ENCODE results near the gene RUFY2.
A peak's percentile ranks its signal among the peaks of the same experiment; 100 is the strongest.
"Not testable (repeated sequence)": the region's sequence is repeated elsewhere in the genome, so short reads cannot be mapped to it uniquely, and the experiment has no call there.

The RUFY2 gene

GRCh38 chr10:68329506-68329861, 77.6 kb downstream of the RUFY2 start:
- Histone ChIP-seq H3K27ac (ENCODE audit: low read depth, low read length) (no peak overlapping the region), H3K9ac (ENCODE audit: low read depth in 1 of 2, low read length in 2 of 2) (no peak overlapping the region), H3K9me3 (ENCODE audit: control insufficient read depth in 1 of 2, low read length in 2 of 2) (no peaks in the 10 kb centered on the region)

GRCh38 chr10:68327889-68328786, 78.9 kb downstream of the RUFY2 start:
- Histone ChIP-seq H3K36me3 (ENCODE audit: control insufficient read depth in 1 of 2, insufficient read depth in 2 of 2, low read length in 2 of 2) (no peaks in the 10 kb centered on the region), H3K27ac (ENCODE audit: low read depth, low read length) (peak overlapping the region; percentile 28), H3K9ac (ENCODE audit: low read depth in 1 of 2, low read length in 2 of 2) (peak overlapping the region in 1 of 2 donors; percentile 25), H3K4me1 (ENCODE audit: control insufficient read depth in 1 of 2, insufficient read depth in 2 of 2, low read length in 2 of 2) (peaks cover 19 to 27% of the 10 kb centered on the region in 2 donors), H3K27me3 (ENCODE audit: control insufficient read depth in 1 of 2, insufficient read depth in 2 of 2, low read length in 2 of 2) (no peaks in the 10 kb centered on the region), H3K9me3 (ENCODE audit: control insufficient read depth in 1 of 2, low read length in 2 of 2) (no peaks in the 10 kb centered on the region), H3K4me3 (ENCODE audit: low read depth in 1 of 2, low read length in 2 of 2) (peak overlapping the region; percentile 10 to 44)

More at GRCh38 chr10:68329506-68329861, 77.6 kb downstream of the RUFY2 start:
- H3K4me3 ChIP-seq (ENCODE audit: low read depth in 1 of 2, low read length in 2 of 2): no peak overlapping the region
- H3K27me3 ChIP-seq (ENCODE audit: control insufficient read depth in 1 of 2, insufficient read depth in 2 of 2, low read length in 2 of 2): no peaks in the 10 kb centered on the region
- peaks cover 22 to 27% of the 10 kb centered on the region in 2 donors for H3K4me1 ChIP-seq (ENCODE audit: control insufficient read depth in 1 of 2, insufficient read depth in 2 of 2, low read length in 2 of 2)
- no peaks in the 10 kb centered on the region for H3K36me3 ChIP-seq (ENCODE audit: control insufficient read depth in 1 of 2, insufficient read depth in 2 of 2, low read length in 2 of 2)

GRCh38 chr10:68324396-68324795, 82.7 kb downstream of the RUFY2 start:
- not testable (repeated sequence) for H3K9ac ChIP-seq (ENCODE audit: low read depth in 1 of 2, low read length in 2 of 2); H3K9me3 ChIP-seq (ENCODE audit: control insufficient read depth in 1 of 2, low read length in 2 of 2); H3K27me3 ChIP-seq (ENCODE audit: control insufficient read depth in 1 of 2, insufficient read depth in 2 of 2, low read length in 2 of 2); H3K36me3 ChIP-seq (ENCODE audit: control insufficient read depth in 1 of 2, insufficient read depth in 2 of 2, low read length in 2 of 2); H3K27ac ChIP-seq (ENCODE audit: low read depth, low read length); H3K4me3 ChIP-seq (ENCODE audit: low read depth in 1 of 2, low read length in 2 of 2)
- H3K4me1 ChIP-seq (ENCODE audit: control insufficient read depth in 1 of 2, insufficient read depth in 2 of 2, low read length in 2 of 2): peaks cover 11 to 15% of the 10 kb centered on the region in 2 donors

- no peaks in the 10 kb centered on the region for H3K27me3 ChIP-seq (ENCODE audit: control insufficient read depth in 1 of 2, insufficient read depth in 2 of 2, low read length in 2 of 2)
- no peak overlapping the region for H3K9ac ChIP-seq (ENCODE audit: low read depth in 1 of 2, low read length in 2 of 2)
- peaks cover 0 to 8% of the 10 kb centered on the region in 2 donors for H3K4me1 ChIP-seq (ENCODE audit: control insufficient read depth in 1 of 2, insufficient read depth in 2 of 2, low read length in 2 of 2)
- H3K4me3 ChIP-seq (ENCODE audit: low read depth in 1 of 2, low read length in 2 of 2): peak overlapping the region in 1 of 2 donors; percentile 40
- no peak overlapping the region for H3K27ac ChIP-seq (ENCODE audit: low read depth, low read length)
- no peaks in the 10 kb centered on the region for H3K36me3 ChIP-seq (ENCODE audit: control insufficient read depth in 1 of 2, insufficient read depth in 2 of 2, low read length in 2 of 2)
- H3K9me3 ChIP-seq (ENCODE audit: control insufficient read depth in 1 of 2, low read length in 2 of 2): peaks cover 11 to 15% of the 10 kb centered on the region in 2 donors
Measured at GRCh38 chr10:68318331-68319059, 88.6 kb downstream of the RUFY2 start.

GRCh38 chr10:68315582-68315981, 91.5 kb downstream of the RUFY2 start:
- Histone ChIP-seq H3K4me1 (ENCODE audit: control insufficient read depth in 1 of 2, insufficient read depth in 2 of 2, low read length in 2 of 2) (peaks cover 0 to 8% of the 10 kb centered on the region in 2 donors), H3K27me3 (ENCODE audit: control insufficient read depth in 1 of 2, insufficient read depth in 2 of 2, low read length in 2 of 2) (no peaks in the 10 kb centered on the region), H3K36me3 (ENCODE audit: control insufficient read depth in 1 of 2, insufficient read depth in 2 of 2, low read length in 2 of 2) (no peaks in the 10 kb centered on the region), H3K4me3 (ENCODE audit: low read depth in 1 of 2, low read length in 2 of 2) (no peak overlapping the region), H3K27ac (ENCODE audit: low read depth, low read length) (no peak overlapping the region), H3K9ac (ENCODE audit: low read depth in 1 of 2, low read length in 2 of 2) (no peak overlapping the region), H3K9me3 (ENCODE audit: control insufficient read depth in 1 of 2, low read length in 2 of 2) (peaks cover 11 to 15% of the 10 kb centered on the region in 2 donors)

- peaks cover 11 to 15% of the 10 kb centered on the region in 2 donors for H3K9me3 ChIP-seq (ENCODE audit: control insufficient read depth in 1 of 2, low read length in 2 of 2)
- not testable (repeated sequence) for H3K4me3 ChIP-seq (ENCODE audit: low read depth in 1 of 2, low read length in 2 of 2); H3K36me3 ChIP-seq (ENCODE audit: control insufficient read depth in 1 of 2, insufficient read depth in 2 of 2, low read length in 2 of 2); H3K27me3 ChIP-seq (ENCODE audit: control insufficient read depth in 1 of 2, insufficient read depth in 2 of 2, low read length in 2 of 2); H3K4me1 ChIP-seq (ENCODE audit: control insufficient read depth in 1 of 2, insufficient read depth in 2 of 2, low read length in 2 of 2); H3K27ac ChIP-seq (ENCODE audit: low read depth, low read length); H3K9ac ChIP-seq (ENCODE audit: low read depth in 1 of 2, low read length in 2 of 2)
Measured at GRCh38 chr10:68314930-68315329, 92.1 kb downstream of the RUFY2 start.

- peaks cover 0 to 4% of the 10 kb centered on the region in 2 donors for H3K4me1 ChIP-seq (ENCODE audit: control insufficient read depth in 1 of 2, insufficient read depth in 2 of 2, low read length in 2 of 2)
- no peaks in the 10 kb centered on the region for H3K36me3 ChIP-seq (ENCODE audit: control insufficient read depth in 1 of 2, insufficient read depth in 2 of 2, low read length in 2 of 2)
- no peak overlapping the region for H3K9ac ChIP-seq (ENCODE audit: low read depth in 1 of 2, low read length in 2 of 2)
Measured at GRCh38 chr10:68310531-68310930, 96.5 kb downstream of the RUFY2 start.

GRCh38 chr10:68305854-68306253, 101.2 kb downstream of the RUFY2 start:
- Histone ChIP-seq H3K36me3 (ENCODE audit: control insufficient read depth in 1 of 2, insufficient read depth in 2 of 2, low read length in 2 of 2) (no peaks in the 10 kb centered on the region), H3K27me3 (ENCODE audit: control insufficient read depth in 1 of 2, insufficient read depth in 2 of 2, low read length in 2 of 2) (no peaks in the 10 kb centered on the region), H3K27ac (ENCODE audit: low read depth, low read length) (no peak overlapping the region), H3K4me1 (ENCODE audit: control insufficient read depth in 1 of 2, insufficient read depth in 2 of 2, low read length in 2 of 2) (peaks cover 10 to 12% of the 10 kb centered on the region in 2 donors), H3K9ac (ENCODE audit: low read depth in 1 of 2, low read length in 2 of 2) (peak overlapping the region; percentile 57 to 58), H3K4me3 (ENCODE audit: low read depth in 1 of 2, low read length in 2 of 2) (peak overlapping the region; percentile 58 to 70), H3K9me3 (ENCODE audit: control insufficient read depth in 1 of 2, low read length in 2 of 2) (no peaks in the 10 kb centered on the region)

More at GRCh38 chr10:68310531-68310930, 96.5 kb downstream of the RUFY2 start:
- no peak overlapping the region for H3K27ac ChIP-seq (ENCODE audit: low read depth, low read length)
- no peak overlapping the region for H3K4me3 ChIP-seq (ENCODE audit: low read depth in 1 of 2, low read length in 2 of 2)
- no peaks in the 10 kb centered on the region for H3K27me3 ChIP-seq (ENCODE audit: control insufficient read depth in 1 of 2, insufficient read depth in 2 of 2, low read length in 2 of 2)
- no peaks in the 10 kb centered on the region for H3K9me3 ChIP-seq (ENCODE audit: control insufficient read depth in 1 of 2, low read length in 2 of 2)

- peak overlapping the region in 1 of 2 donors; percentile 27 for H3K9ac ChIP-seq (ENCODE audit: low read depth in 1 of 2, low read length in 2 of 2)
- no peaks in the 10 kb centered on the region for H3K9me3 ChIP-seq (ENCODE audit: control insufficient read depth in 1 of 2, low read length in 2 of 2)
- peak overlapping the region; percentile 56 to 65 for H3K4me3 ChIP-seq (ENCODE audit: low read depth in 1 of 2, low read length in 2 of 2)
- peaks cover 0 to 4% of the 10 kb centered on the region in 2 donors for H3K36me3 ChIP-seq (ENCODE audit: control insufficient read depth in 1 of 2, insufficient read depth in 2 of 2, low read length in 2 of 2)
- H3K4me1 ChIP-seq (ENCODE audit: control insufficient read depth in 1 of 2, insufficient read depth in 2 of 2, low read length in 2 of 2): peaks cover 12 to 20% of the 10 kb centered on the region in 2 donors
- no peaks in the 10 kb centered on the region for H3K27me3 ChIP-seq (ENCODE audit: control insufficient read depth in 1 of 2, insufficient read depth in 2 of 2, low read length in 2 of 2)
- H3K27ac ChIP-seq (ENCODE audit: low read depth, low read length): no peak overlapping the region
Measured at GRCh38 chr10:68303849-68304412, 103.1 kb downstream of the RUFY2 start.

GRCh38 chr10:68302871-68303270, 104.2 kb downstream of the RUFY2 start:
- no peaks in the 10 kb centered on the region for H3K9me3 ChIP-seq (ENCODE audit: control insufficient read depth in 1 of 2, low read length in 2 of 2)
- H3K4me1 ChIP-seq (ENCODE audit: control insufficient read depth in 1 of 2, insufficient read depth in 2 of 2, low read length in 2 of 2): peaks cover 12 to 20% of the 10 kb centered on the region in 2 donors
- H3K27ac ChIP-seq (ENCODE audit: low read depth, low read length): no peak overlapping the region

More at GRCh38 chr10:68302871-68303270, 104.2 kb downstream of the RUFY2 start:
- H3K27me3 ChIP-seq (ENCODE audit: control insufficient read depth in 1 of 2, insufficient read depth in 2 of 2, low read length in 2 of 2): no peaks in the 10 kb centered on the region
- H3K36me3 ChIP-seq (ENCODE audit: control insufficient read depth in 1 of 2, insufficient read depth in 2 of 2, low read length in 2 of 2): peaks cover 0 to 4% of the 10 kb centered on the region in 2 donors
- no peak overlapping the region for H3K4me3 ChIP-seq (ENCODE audit: low read depth in 1 of 2, low read length in 2 of 2)
- H3K9ac ChIP-seq (ENCODE audit: low read depth in 1 of 2, low read length in 2 of 2): no peak overlapping the region

Measured in duodenal mucosa (tissue), 2 donors.